Left kidney (tissue), 2 donors: ENCODE results near the gene CCDC158. TPM values are rescaled to one million over a fixed set of nuclear protein-coding genes. Genes with fewer than 3 reads are reported as not detected.
"Not testable (repeated sequence)": the region's sequence is repeated elsewhere in the genome, so short reads cannot be mapped to it uniquely, and the experiment has no call there.

Experiments used
- DNase-seq: peaks from one replicate; pipeline ENCODE4 v3.0.0-alpha.2; 2013
- polyA plus RNA-seq: library from polyadenylated mRNA; unstranded; fragments of 120-200 nt; gene quantifications from one replicate; pipeline ENCODE4 v1.2.1, GENCODE V29; 2013; ENCODE audit not compliant: insufficient read length

Gene CCDC158
- polyA plus RNA-seq, 1 donor = 1.1 TPM

DNA sequence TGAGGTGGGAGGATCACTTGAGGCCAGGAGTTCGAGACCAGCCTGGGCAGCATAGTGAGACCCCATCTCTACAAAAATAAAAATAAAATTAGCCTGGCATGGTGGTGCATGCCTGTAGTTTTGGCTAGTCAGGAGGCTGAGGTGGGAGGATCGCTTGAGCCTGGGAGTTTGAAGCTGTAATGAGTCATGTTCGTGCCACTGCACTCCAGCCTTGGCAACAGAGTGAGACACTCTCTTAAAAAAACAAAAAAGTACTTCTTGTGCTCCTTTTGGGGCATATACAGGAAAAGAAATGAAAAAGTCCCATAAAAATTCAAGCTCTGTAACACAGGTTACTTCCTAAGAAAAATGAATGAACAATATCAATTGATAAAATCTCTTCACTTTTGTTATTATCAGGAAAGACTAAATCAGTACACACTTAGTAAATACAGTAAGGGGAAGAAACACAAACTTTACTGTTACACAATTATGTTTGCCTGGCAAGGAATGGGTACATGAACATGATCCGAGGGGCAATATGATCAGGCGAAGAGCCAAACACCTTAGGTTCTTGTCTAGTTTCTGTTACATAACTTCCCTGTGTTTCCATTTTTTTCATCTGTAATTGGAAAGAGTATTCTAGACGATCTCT lies 46.9 kb downstream of the CCDC158 start:
- no peak for DNase-seq

DNA sequence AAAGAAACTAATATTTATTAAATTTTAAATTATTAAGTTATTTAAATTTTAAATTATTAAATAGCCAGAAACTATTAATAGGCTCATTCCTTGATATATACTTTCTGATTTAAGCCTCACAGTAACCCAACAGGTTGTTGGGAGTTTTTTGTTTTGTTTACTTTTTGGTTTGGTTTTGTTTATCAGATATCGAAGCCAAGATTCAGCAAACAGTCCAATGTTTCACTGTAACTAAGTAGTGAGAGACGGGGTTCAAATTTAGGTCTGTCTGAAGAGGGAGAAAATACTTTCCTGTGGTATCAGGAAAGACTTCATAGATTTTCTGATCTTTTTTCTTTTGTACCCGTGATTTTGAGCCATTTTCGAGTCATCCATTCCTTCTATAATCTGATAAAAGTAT lies 54.2 kb downstream of the CCDC158 start:
- DNase-seq = no peak

DNA sequence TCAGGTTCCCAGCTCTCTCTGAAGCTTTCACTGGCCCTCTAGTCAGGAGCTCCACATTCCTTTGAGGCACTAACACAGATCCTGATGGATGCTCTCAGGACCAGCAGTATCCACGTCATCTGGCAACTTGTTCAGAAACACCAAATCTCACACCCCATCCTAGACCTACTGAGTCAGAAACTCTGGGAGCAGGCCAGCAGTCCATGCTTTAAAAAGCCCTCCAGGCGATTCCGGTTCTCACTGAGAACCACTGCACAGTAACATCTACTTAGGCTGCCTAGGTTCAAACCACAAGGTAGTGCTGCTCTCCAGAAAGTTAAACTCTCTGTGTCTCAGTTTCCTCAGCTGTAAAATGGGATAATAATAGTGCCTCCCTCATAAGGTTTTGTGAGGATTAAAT lies 55.3 kb downstream of the CCDC158 start:
- no peak for DNase-seq

DNA sequence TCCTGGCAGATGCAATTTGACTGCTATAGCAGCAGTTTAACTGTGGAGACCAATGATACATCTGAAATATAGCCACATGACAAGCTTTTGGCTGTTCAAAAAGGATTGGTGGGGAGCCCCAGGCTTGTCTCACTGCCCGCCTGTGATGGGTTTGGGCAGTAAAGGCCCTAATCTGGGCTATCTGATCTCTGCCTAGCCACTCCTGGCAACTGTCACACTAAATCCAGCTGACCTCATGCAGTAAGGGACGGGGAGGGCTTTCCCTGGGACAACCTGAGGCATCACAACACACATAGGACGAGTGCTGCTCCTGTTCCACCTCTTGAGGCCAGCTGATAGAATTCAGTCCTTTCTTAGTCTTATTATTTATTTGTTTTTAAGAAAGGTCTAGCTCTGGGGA lies 56.2 kb downstream of the CCDC158 start:
- DNase-seq = no peak

DNA sequence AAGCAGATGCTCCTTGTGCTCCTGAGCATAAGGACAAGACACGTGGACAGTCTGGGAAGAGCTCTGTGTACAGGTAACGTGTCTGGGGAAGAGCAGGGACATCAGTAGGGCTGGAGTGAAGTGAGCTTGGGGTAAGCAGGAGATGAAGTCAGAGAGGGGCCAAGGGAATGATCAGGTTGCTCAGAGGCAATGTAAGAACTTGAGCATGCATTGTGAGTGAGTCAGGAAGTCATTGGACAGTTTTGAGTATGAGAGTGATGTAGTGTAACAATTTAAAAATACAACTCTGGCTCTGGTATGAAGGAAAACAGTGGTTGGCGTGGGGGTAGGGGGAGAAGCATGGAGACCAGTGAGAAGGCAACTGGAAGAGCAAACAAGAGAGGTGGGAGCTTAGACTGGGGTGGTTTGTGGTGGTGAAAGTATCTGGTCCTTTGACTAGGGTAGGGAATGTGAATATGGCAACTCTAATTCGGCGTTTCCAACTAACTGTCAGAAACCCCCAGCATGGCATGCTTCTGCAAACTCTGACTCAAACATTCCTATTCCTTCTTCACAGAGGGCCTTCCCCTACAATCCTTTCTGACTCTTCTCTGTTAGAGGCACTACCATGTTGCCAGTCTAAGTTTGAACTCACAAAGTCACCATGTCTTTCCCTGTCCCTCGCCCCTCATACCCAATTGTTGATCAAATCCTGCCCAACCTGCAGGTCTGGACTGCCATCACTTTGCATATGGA lies 57.2 kb downstream of the CCDC158 start:
- DNase-seq = no peak

DNA sequence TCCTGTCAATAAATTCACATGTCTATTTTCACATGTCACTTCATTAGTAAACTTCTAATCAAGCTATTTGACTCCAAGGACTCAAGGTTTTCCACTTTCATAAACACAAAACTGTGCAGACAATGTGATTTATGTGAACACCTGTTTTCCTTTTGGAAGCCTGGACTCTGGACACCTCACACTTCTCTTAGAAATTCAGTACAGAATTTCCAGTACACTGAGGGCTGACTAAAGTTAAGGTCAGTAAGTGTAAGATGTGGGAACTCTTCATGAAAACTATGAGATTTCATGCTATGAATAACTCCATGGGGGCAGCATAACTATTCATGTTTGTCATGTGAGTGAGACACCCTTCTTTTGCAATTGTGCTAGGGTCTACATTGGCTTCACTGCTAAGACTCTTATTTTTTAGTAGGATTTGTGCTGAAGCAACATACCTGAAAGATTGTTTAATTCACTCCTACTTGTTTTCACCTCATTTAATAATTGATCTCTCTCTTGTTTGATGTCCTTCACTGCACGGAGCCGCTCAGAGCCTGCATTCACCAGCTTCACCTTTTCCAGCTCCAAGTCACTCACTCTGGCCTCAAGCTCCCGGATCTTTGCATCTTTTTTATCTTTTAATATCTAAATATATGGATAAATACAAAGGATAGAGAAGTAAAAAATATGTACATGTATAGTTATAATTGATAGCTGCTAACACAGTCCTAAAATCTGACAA lies 59.1 kb downstream of the CCDC158 start:
- no peak for DNase-seq

DNA sequence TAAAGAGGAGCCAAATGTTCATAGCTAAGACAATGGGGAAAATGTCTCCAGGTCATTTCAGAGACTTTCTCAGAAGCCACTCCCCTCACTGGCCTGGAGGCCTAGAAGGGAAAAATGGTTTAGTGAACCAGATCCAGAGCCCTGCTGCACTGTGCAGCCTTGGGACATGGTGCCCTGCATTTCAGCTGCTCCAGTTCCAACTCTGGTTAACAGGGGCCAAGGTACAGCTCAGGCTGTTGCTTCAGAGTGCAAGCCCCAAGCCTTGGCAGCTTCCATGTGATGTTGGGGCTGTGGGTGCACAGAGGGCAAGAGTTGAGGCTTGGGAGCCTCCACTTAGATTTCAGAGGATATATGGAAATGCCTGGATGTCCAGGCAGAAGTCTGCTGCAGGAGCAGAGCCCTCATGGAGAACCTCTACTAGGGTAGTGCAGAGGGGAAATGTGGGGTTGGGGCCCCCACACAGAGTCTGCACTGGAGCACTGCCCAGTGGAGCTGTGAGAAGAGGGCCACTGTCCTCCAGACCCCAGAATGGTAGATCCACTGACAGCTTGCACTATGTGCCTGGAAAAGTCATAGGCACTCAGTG lies 61.0 kb downstream of the CCDC158 start:
- not testable (repeated sequence) for DNase-seq

DNA sequence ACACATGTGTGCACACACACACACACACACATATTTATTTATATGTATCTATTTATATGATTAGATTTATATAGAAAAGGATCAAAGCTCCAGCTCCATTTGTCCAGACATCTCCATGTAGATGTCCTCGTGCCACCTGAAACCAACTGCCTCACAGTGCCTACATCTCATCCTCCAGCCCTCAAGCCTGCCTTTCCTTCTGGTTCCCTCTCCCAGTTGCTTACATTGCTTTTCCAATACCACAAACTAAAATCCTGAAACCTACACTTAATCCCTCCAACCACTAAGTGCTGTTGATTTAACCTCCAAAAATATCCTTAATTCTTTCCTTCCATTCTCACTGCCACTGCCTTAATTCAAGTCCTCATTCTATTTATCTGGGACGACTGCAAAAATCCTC lies 63.0 kb downstream of the CCDC158 start:
- DNase-seq = no peak

DNA sequence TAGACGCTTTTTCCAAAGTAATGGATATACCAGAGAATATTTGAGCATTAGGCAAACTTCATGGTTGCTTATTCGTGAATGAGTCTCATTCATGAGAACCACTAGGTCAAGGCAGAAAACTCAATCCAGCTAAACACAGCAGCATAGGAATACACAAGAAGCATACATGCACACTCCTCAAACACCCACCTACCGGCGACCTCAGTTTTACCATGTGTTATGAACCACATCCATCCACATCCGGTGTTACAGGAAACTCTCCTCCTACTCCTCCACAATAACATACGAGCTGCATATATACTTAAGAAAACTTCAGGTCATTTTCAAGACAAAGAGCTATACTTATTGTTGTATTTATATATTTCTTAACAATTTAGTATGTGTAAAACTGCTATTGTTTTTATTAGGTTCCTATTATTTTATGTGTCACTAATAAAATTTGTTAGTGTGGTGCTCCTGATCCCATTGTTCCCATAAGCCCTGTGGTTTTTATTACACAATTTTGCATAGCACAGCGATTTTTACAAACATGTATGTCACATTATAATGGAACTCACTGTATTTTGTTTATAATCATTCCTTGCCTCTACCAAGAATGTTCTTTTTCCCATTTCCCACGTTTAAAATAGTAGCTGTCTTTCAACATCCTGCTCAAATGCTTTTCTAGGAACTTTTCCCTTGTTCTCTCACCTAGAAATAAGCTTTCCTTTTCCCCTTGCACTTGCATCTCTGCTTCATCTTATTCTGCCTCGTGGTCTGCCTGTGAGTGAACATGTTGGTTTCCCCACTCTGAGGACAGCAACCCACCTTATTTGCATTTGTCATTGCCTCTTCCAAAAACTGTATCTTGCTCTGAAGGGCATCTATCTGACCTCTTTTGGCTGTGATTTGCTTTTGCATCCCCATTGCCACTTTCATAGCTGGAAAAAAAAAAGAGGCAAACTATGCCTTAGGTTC lies 66.1 kb downstream of the CCDC158 start:
- DNase-seq = no peak

DNA sequence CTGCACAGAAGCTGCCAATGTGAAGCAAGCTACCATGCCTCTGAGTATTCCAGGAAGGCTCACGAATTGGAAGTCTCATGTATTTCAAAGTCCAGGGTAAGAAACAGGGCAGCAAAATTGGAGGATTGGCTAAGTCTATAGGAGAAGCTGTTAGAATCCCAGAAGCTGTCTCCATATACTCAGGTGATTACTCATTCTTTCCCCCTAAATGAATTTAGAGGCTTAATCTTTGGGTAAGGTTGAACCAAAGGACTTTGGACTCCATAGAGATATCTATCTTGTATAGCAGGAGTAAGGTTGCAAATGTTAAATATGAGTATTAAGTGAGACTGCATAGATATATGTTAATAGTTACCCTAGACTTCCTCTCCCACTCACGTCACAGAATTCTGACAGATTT lies 78.1 kb downstream of the CCDC158 start:
- DNase-seq = no peak

DNA sequence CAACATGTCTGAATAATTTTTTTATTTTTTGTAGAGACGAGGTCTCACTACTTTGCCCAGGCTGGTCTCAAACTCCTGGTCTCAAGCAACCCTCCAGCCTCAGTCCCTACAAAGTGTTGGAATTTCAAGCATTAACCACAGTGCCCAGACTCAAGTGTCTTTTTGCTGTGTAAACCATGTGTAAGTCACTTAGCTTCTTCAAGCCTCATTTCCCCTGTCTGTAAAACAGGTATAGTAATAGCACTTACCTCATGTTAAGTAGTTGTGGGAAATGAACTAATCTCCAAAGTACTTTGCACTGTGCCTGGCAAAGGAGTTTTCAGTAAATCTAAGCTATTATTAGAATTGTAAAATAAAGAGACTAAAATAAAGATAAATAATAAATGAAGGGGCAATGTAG lies 78.8 kb downstream of the CCDC158 start:
- no peak for DNase-seq

DNA sequence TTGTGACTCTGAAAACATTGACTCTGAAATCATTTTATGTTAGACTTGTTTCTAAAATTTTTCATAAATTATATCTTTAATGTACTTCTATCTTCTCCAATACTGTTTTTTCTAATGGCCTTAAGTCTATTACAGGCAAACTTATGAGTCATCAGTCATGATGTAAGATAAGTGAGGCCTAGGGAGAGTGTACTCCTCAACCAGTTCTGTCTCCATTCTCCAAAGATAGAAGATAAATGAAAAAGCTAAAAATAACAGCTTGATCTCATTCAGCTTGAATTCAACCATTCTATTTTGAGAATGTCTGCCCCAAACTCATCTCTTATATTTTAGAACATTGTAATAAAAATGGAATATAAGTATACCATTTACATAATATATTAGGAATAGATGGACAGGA lies 79.9 kb downstream of the CCDC158 start:
- DNase-seq = no peak

DNA sequence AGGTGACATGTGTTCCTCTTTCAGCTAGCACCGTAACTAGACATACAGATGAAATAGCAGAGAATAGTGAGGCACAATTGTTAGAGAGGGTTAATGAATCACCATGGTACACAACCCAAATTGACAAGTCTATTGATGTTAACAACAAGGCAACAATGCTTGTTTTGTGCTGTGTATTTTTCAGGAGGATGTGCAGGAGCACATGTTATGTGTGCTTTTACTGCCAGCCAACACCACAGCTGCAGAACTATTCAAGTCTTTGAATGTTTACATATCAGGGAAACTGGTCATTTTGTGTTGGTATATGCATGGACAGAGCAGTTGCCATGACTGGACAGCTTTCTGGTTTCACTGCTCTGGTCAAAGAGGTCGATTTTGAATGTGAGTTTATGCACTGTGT lies 81.6 kb downstream of the CCDC158 start:
- DNase-seq = no peak

DNA sequence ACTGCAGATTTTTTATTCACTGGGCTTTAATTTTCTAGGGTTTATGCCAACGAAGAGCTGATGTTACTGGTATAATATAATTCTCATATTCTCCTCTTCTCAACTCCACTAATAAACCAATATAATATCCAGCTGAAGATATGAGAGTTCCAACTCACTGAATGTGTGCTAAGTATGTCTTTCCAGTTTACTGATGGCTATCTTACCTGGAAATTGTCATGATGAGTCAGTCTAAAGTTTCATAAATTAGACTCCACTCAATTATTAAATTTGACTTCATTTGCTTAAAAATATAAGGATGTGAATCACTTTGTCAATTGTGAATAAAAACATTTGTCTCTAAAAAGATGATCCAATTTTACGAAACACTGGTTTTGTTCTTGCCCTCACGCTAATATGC lies 86.1 kb downstream of the CCDC158 start:
- DNase-seq = no peak

DNA sequence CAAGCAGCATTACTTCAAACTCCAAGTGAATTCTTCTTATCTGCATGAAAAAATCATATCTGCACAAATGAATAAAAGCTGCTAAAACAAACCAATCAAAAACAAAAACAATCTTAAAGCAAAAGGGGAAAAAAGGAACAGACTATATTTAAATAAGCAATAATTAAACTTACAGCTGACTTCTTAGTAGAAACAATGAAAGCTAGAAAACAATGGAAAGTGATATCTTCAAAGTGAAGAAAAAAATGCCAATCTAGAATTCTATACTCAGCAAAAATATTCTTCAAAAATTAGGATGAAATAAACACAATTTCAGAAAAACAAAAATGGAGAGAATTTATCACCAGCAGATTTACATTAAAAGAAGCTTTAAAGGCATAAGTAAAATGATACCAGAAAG lies 94.4 kb downstream of the CCDC158 start:
- no peak for DNase-seq

DNA sequence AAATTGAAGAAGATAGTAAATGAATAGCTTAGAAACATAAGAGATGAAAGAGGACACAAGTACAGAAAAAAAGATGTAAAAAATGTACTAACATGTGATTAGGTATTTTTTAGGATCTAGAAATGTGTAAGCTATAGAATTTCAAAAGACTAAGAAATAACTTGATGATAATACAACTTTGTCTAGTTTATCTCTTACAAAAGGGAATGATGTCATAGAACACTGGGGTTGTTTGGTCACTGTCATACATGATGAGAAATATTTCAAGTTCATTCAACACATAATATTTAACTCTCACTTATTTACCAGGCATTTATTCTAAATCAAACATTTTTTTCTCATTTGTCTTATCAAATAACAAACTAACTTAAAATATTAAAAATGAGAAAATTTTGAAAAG lies 95.9 kb downstream of the CCDC158 start:
- DNase-seq = no peak

DNA sequence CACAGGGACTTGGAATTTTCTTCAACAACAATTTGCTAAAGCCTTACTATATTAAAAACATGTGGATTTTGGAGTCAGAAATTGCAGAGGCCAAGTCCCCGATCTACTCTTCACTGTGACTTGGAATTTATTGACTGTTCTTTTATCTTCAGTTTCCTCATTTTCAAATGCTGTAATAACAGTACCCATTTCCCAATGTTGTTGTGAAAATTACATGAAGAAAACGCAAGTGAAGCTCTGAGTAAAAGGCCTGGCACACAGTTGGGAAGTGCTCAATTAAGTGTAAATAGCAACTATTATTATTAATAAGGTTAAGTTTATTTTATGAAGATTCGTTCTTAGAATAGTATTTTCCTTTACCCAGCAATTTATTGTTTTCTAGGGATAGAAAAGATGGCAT lies 98.7 kb downstream of the CCDC158 start:
- DNase-seq = no peak

DNA sequence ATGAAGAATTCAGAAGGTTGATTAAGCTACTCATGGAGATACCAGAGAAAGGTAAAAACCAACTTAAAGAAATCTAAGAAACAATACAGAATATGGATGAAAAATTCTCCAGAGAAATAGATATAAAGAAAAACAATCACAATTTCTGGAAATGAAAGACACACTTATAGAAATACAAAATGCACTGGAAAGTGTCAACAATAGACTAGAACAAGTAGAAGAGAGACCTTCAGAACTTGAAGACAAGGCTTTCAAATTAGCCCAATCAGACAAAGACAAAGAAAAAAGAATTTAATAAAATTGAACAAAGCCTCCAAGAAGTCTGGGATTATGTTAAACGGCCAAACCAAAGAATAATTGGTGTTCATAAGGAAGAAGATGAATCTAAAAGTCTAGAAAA lies 104.8 kb downstream of the CCDC158 start:
- no peak for DNase-seq

DNA sequence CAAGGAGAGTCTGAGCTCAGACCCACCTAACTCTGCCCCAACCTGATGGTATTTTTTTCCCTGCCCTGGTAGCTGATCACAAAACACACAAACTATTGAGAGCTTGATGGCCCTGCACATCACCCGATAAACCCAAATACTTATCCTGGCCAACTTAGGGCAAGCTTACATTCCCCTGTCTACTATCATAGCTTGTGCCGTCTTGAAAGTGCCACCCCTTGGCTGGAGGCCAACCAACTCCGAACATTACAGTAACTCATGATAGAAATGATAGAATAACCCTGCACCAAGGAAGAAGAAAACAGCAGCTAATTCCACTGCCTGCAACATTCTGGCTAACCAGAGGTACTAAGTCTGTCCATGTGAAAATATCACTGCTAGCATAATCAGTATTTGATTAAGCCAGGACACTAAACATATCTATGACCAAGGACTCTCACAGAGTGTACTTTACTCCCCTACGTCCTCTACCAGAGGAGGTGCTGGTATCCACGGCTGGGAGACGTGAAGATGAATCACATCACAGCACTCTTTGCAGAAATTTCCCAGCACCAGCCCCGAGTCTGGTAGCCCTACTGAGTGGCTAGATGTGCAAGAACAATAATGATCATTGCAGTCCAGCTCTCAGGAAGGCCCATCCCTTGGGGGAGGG lies 105.5 kb downstream of the CCDC158 start:
- no peak for DNase-seq

DNA sequence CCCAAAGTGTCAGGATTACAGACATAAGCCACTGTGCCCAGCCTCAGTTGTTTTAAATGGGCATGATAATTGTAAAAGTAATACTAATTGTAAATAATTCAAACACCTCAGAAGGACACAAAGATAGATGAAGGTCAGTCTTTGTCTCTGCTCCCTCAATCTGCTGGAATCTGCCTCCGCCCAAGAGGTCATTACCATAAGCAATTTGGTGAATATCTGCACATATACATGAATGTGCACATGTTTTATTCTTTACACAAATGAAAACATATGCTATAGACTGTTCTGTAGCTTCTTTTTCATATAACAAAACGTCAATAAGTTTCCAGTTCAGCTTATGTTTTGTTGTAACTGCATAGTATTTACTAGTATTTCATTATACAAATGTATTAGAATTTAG lies 107.4 kb downstream of the CCDC158 start:
- DNase-seq = no peak

DNA sequence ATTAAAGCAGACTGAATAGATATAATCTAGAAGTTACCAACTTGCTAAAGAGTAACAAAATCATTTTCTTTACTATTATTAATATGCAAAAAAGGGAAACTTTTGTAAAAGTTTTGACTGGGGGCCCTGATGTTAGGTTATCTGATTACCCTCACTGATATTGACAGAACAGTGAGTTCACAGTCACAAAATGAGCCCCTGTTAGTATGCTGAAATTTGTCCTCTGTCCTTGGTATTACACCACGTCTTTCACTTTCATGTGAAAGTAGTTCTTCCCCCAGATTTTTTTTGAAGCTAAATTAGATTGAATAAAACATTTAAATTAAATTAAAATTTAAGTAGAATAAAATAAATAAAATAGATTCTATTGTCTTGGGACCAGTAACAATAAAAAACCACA lies 108.5 kb downstream of the CCDC158 start:
- no peak for DNase-seq
